ES-I3 (cell line): ENCODE measurements around the gene FAM240B.

Source experiments
- H3K36me3 ChIP-seq: 2 replicates; pipeline ENCODE4 v1.6.1; 2013; ENCODE audit warnings: mild to moderate bottlenecking, low read length, control low read depth, moderate library complexity; ENCODE audit not compliant: insufficient read depth
- H3K4me1 ChIP-seq: 2 replicates; pipeline ENCODE4 v1.6.1; 2013; ENCODE audit warnings: mild to moderate bottlenecking, control low read depth, low read length; ENCODE audit not compliant: insufficient read depth
- H3K9ac ChIP-seq: 2 replicates; pipeline ENCODE4 v1.6.1; 2013; ENCODE audit warnings: low read depth, mild to moderate bottlenecking, low read length, moderate library complexity
- H3K9me3 ChIP-seq: 2 replicates; pipeline ENCODE4 v1.6.1; 2013; ENCODE audit warnings: mild to moderate bottlenecking, low read length, moderate library complexity; ENCODE audit not compliant: control insufficient read depth, insufficient read depth

The FAM240B gene

DNA sequence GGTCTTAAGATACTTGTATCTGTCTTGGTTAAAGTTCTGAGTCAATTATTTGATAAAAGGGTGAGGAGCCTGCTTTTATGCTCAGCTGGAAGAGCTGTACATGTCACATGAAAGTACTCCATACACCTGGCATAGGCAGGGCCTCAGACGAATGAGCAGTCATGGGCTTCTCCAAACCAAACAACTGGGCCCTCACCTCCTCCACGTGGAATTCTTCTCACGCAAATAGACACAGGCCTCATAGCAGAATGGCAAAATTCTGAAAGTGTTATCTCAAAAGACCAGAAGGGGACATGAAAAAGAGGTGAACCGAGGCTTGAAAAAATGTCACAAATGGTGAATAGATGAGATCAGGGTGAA lies 48.6 kb downstream of the FAM240B start:
- no peaks in the 10 kb centered on the region; the same call in 1 of the 2 replicates for H3K9me3 ChIP-seq

DNA sequence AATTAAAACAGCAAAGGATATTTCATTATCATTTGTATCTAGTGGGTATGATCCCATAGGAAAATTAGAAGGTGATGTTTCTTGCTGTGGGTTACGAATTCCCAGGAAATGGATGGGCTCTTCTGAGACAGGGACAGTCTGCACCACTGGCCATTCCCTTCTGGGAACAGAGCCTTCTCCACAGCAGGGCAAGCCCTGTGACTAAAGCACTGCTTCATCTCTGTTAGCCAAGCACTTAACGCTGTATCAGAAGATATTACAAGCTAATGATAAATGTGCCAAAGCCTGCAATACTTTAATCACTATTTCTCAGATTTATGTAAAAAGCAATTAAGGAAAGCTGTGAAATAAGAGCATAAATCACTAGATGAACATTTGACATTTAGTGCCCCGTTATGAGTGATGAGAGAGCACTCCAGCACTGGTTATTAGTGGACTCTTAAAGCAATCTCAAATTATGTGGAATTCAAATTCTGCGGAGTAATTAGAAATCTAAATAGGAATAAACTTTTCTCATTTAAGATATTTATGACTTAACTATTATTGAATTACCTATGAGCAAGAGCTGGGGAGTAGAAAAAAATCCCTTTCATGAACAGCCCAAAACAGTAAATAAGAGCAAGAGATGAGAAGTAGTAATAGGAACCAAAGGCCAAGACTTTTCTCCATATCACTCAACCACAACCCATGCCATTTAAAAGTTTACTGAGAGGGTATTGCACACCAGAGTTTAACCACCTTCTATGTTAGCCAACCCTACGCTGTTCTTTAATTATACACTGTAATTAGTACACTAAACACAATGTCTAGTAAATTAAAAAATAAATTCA lies 49.2 kb downstream of the FAM240B start:
- H3K36me3 ChIP-seq, result no peaks in the 10 kb centered on the region
- no peak overlapping the region for H3K9ac ChIP-seq
- H3K4me1 ChIP-seq, result peaks cover 15% of the 10 kb centered on the region
- H3K9me3 ChIP-seq, result no peaks in the 10 kb centered on the region; the same call in 1 of the 2 replicates

More for the DNA sequence above, 48.6 kb downstream of the FAM240B start:
- H3K9ac ChIP-seq, result no peak overlapping the region
- H3K36me3 ChIP-seq, result no peaks in the 10 kb centered on the region
- H3K4me1 ChIP-seq, result peaks cover 15% of the 10 kb centered on the region

DNA sequence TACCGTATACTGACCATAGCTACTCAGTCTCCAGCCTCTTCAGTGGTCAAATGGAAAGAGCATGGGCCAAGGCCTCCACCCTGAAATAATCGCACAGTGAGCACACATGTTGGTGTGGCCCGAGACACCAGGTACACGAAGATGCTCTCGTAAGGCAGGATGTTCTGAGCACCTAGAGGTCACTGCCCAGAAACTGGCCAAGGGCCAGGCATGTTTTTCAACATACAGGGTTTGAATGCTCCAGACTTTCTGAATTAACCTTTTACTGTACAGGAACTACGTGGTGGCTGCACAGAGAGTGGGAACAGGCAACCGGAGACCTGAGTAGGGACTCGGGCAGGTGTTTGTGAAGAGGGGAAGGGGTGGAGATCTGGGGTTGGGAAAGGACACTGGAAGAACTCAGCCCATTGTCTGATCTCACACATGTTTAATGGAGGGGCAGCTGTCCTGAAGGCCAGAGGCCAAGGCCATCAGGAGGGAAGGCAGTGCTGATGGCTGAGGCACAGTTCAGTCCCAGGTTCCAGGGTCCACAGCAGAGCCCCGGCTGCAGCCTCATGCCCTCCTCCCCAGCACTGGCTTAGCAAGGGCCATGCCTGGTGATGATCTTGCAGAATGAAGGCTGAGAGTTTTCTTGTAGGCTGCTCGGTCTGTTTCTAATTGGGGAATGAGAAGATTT lies 51.0 kb downstream of the FAM240B start:
- Histone ChIP-seq H3K4me1 (peaks cover 10% of the 10 kb centered on the region), H3K36me3 (no peaks in the 10 kb centered on the region), H3K9me3 (no peaks in the 10 kb centered on the region; the same call in 1 of the 2 replicates), H3K9ac (no peak overlapping the region)

DNA sequence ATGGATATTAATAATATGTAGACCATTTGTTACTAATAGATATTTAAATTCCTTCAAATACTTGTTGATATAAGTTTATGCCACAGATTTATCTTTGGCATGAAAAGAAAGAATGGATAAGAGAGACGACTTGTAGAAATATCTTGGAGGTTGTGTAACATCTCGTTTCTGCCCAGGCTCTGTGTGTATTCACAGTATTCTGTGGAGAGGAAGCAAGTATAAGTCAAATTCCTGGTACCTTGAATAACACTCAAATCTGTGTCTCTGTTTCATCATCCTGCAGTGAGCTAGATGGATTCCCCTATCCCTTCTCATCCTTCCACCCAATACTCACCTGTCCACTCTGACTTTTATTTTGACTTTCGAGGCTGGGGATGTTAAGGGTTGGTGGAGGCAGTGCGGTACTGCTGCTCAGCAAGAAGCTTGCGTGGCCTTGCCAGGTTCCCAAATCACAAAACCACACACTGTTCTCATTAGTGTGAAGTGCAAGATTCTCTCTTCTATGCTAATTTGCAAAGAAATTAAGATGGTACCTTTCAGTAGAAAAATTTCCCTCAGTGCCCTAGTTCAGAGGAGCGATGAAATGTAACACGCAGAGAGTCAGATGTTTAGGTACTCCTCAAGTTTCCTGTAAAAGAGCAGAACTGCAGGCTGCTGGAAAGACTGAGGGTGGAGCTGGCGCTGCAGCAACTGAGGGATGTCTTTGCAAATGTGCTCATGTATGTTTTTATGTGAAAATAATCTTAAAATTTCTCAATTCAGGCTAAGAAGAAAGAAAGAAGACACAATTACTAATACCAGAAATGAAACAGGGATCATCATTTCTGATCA lies 57.0 kb downstream of the FAM240B start:
- H3K36me3 ChIP-seq, result no peaks in the 10 kb centered on the region
- no peaks in the 10 kb centered on the region; the same call in 1 of the 2 replicates for H3K4me1 ChIP-seq
- no peak overlapping the region for H3K9ac ChIP-seq
- no peaks in the 10 kb centered on the region for H3K9me3 ChIP-seq

DNA sequence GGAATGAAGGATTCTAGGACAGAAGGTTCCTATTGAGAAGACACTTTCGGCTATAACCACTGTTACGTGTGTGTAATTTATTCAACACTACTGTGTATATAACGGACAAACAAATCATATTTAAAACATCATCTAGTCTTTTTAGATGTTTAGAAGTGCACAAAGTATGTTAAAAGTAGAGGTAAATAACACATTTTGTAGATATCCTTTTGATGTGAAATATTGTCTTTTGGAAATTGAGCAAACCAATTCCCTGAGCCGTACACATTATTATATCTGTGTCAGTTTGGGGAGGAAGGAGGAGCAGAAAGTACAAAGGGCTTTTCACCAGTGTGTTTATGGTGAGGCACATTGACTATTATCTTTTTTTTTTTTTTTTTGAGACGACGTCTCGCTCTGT lies 60.4 kb downstream of the FAM240B start:
- Histone ChIP-seq H3K9ac (no peak overlapping the region), H3K4me1 (no peaks in the 10 kb centered on the region; the same call in 1 of the 2 replicates), H3K9me3 (no peaks in the 10 kb centered on the region), H3K36me3 (no peaks in the 10 kb centered on the region)

DNA sequence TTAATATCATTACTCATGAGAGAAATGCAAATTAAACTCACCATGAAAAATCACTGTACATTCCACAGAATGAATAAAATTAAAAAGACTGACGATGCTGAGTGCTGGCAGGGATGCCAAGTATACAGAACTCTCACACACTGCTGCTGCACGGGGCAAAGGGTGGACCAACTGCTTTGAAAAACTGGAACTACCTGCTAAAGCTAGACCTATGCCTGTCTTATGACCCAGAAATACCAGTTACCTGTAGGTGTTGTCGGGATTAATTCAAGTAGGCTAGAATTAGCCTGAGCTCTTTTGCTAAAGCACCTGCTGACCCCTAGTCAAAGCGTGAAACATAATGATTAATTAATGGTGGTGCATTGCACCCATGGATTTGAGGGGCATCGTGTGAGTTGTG lies 63.0 kb downstream of the FAM240B start:
- H3K4me1 ChIP-seq, result no peaks in the 10 kb centered on the region
- no peak overlapping the region for H3K9ac ChIP-seq
- no peaks in the 10 kb centered on the region for H3K9me3 ChIP-seq
- H3K36me3 ChIP-seq, result no peaks in the 10 kb centered on the region

DNA sequence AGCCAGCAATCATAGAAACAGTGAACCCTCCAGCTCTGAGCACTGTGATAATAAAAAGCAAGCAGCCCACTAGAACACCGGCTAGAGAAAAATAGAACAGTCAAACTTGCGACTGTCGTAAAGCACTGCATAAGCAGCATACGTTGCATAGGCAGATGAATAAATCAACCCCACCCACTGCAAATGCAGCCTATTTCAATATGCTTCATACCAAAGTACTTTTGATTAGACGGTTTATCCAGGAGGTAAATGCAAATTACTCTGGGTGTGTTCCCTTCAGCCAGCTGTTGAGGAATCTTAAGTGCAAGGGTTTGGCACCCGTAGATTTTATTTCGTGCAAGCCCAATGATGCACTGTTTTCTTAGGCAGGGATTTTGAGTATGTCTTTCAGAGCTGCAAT lies 67.4 kb downstream of the FAM240B start:
- Histone ChIP-seq H3K9ac (no peak overlapping the region), H3K4me1 (no peaks in the 10 kb centered on the region), H3K9me3 (no peaks in the 10 kb centered on the region), H3K36me3 (no peaks in the 10 kb centered on the region)

DNA sequence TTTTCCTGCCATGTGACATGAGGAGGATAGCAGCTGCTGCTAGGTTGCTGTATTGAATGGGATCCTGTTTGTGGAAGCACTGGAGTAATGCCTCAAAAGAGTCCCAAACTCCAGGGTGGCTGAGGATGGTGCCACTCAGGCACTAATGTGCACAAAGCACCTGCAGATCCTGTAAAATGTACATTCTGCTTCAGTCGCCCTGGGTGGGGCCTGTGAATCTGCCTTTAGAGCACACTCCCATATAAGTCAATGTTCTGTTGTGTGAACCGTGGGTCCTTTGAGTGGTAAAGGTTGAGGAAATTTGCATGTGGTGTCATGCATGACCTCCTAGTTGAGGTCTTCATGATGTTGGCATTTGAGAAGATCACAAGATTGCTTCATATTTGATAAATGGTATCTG lies 67.9 kb downstream of the FAM240B start:
- H3K9me3 ChIP-seq, result no peaks in the 10 kb centered on the region
- no peak overlapping the region for H3K9ac ChIP-seq
- H3K36me3 ChIP-seq, result no peaks in the 10 kb centered on the region
- no peaks in the 10 kb centered on the region for H3K4me1 ChIP-seq

DNA sequence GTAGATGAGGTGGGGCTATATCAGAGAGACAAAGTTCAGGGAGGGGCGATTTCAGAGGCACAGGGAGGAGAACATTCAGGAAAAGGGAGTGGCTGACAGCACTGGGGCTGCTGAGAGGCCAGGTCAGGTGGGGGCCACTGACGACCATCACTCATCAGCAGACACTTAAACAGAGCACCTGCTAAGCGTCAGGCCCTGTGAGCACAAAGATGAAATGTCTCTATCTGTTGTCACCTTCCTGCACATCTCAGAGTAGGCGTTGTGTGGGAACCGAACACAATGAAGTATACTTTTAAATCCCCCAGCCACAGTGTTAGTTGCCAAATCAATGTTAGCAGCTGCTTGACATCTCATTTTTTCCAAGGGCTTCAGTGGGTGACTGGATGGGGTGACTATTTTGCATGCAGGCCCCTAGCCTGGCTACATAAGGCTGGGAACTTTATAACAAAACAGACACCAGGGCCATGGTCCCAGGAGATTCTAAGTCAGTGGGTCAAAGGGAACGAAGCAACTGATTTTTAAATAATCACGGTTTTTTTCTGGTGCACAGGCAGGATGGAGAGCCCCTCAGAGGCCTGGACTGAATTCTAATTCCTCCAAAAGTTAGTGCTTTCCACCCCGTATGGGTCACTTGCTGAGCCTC lies 68.4 kb downstream of the FAM240B start:
- H3K9me3 ChIP-seq, result no peaks in the 10 kb centered on the region
- no peak overlapping the region for H3K9ac ChIP-seq
- H3K36me3 ChIP-seq, result no peaks in the 10 kb centered on the region
- no peaks in the 10 kb centered on the region for H3K4me1 ChIP-seq

DNA sequence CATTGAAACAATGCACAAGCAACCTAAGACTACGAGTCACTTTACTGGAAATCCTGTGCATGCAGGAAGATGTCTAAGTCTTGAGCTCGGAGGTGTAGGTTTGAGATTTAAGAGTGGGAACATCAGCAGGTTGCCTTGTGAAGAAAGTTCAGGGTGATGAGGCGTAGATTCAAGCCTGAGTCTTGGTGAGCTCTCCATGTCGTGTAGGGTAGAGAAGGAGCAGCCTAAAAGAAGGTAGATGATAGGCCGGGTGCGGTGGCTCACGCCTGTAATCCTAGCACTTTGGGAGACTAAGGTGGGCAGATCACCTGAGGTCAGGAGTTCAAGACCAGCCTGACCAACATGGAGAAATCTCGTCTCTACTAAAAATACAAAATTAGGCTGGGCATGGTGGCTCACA lies 69.4 kb downstream of the FAM240B start:
- Histone ChIP-seq H3K4me1 (no peaks in the 10 kb centered on the region), H3K9ac (no peak overlapping the region), H3K9me3 (no peaks in the 10 kb centered on the region), H3K36me3 (no peaks in the 10 kb centered on the region)

DNA sequence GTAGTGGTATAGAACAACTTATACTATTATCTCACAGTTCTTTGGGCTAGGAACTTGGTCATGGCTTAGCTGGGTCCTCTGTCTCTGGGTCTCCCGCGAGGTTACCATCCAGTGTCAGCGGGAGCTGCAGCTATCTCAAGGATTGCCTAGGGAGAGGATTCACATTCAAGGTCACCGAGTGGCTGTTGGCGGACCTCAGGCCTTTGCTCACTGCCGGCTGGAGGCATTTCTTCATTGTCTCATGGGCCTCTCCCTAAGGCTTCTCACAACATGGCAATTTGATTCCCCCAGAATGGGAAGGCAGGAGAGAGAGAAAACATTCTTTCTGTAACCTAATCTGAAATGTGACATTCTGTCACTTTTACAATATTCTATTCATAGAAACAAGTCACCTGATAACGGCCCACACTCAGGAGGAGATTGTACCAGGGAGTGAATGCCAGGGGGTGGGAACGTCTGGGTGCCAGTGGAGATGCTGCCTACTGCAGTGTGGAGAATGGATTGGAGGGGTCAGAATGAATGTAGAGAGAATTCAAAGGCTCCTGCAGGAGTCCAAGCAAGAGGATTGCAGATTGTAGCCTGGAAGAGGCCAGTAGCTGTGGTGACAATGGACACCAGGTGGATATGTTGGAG lies 70.1 kb downstream of the FAM240B start:
- H3K9ac ChIP-seq, result no peak overlapping the region
- no peaks in the 10 kb centered on the region for H3K9me3 ChIP-seq
- H3K4me1 ChIP-seq, result no peaks in the 10 kb centered on the region
- H3K36me3 ChIP-seq, result no peaks in the 10 kb centered on the region

DNA sequence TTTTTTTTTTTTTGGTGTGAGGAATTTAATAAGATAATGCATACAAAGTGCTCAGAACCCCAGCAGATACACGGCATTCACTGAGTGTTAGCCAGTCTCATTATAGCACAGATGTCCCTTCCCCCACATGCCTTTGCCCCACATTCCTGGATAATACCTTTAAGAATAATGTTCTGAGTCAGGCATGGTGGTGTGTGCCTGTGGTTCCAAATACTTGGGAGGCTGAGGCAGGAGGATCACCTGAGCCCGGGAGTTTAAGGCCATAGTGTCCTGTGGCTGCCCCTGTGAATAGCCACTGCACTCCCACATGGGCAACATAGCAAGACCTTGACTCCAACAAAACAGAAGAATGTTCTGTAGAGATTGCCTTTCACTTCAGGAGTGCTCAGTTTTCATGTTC lies 75.3 kb downstream of the FAM240B start:
- H3K9me3 ChIP-seq, result no peaks in the 10 kb centered on the region
- H3K9ac ChIP-seq, result no peak overlapping the region
- no peaks in the 10 kb centered on the region for H3K4me1 ChIP-seq
- H3K36me3 ChIP-seq, result no peaks in the 10 kb centered on the region
